Endodermal cell (in vitro differentiated cells): Measurements from ENCODE around the gene RELL1. TPM values are rescaled to one million over a fixed set of nuclear protein-coding genes. Genes with fewer than 3 reads are reported as not detected.

Experiments
- DNase-seq: peaks from one replicate; pipeline ENCODE4 v3.0.0-alpha.2; 2017
- H3K27ac ChIP-seq: 2 replicates; pipeline ENCODE4 v1.5.1; 2013; ENCODE audit warnings: mild to moderate bottlenecking, low read depth, low read length, moderate library complexity
- H3K27me3 ChIP-seq: 2 replicates; pipeline ENCODE4 v1.6.1; 2013; ENCODE audit warnings: mild to moderate bottlenecking, low read length, moderate library complexity; ENCODE audit not compliant: insufficient read depth, control insufficient read depth, poor library complexity, severe bottlenecking
- H3K36me3 ChIP-seq: 2 replicates; pipeline ENCODE4 v1.7.0; 2013; ENCODE audit warnings: mild to moderate bottlenecking, low read length, moderate library complexity; ENCODE audit not compliant: control insufficient read depth, insufficient read depth
- H3K4me1 ChIP-seq: one replicate; pipeline ENCODE4 v1.7.0; 2013; ENCODE audit warnings: low read length; ENCODE audit not compliant: control insufficient read depth, insufficient read depth
- H3K4me3 ChIP-seq: 2 replicates; pipeline ENCODE4 v1.5.1; 2013; ENCODE audit warnings: mild to moderate bottlenecking, low read length, moderate library complexity
- H3K9ac ChIP-seq: 2 replicates; pipeline ENCODE4 v1.6.1; 2013; ENCODE audit warnings: mild to moderate bottlenecking, low read length, moderate library complexity; ENCODE audit not compliant: poor library complexity, severe bottlenecking; ENCODE audit errors: extremely low read depth
- H3K9me3 ChIP-seq: 2 replicates; pipeline ENCODE4 v1.6.1; 2013; ENCODE audit warnings: mild to moderate bottlenecking, low read length, moderate library complexity; ENCODE audit not compliant: control insufficient read depth
- H3K27ac Mint-ChIP-seq: 2 replicates; pipeline ENCODE4 v1.8.0; 2020; ENCODE audit warnings: mixed read lengths
- H3K27me3 Mint-ChIP-seq: 2 replicates; pipeline ENCODE4 v1.8.0; 2021; ENCODE audit warnings: mild to moderate bottlenecking, mixed read lengths; ENCODE audit not compliant: insufficient read depth
- H3K36me3 Mint-ChIP-seq: 2 replicates; pipeline ENCODE4 v1.8.0; 2020; ENCODE audit warnings: low read depth, mixed read lengths
- H3K4me1 Mint-ChIP-seq: 2 replicates; pipeline ENCODE4 v1.8.0; 2020; ENCODE audit warnings: mixed read lengths
- H3K4me3 Mint-ChIP-seq: 2 replicates; pipeline ENCODE4 v1.8.0; 2020; ENCODE audit warnings: mild to moderate bottlenecking, moderate library complexity, mixed read lengths
- H3K9me3 Mint-ChIP-seq: 2 replicates; pipeline ENCODE4 v1.8.0; 2020; ENCODE audit warnings: mild to moderate bottlenecking, mixed read lengths
- WGBS, 2 experiments: methylation state at CpG; one replicate each; pipeline versions ENCODE4 v1.1.5 to v1.1.7; 2013; ENCODE audit warnings: missing lambda C conversion rate in 2 of 2, mixed read lengths in 1 of 2; ENCODE audit not compliant: insufficient coverage in 1 of 2, insufficient read length in 1 of 2; 5-methylcytosine and 5-hydroxymethylcytosine counted together
- total RNA-seq, 2 donors: library from RNA; stranded (reverse); fragmentation: NEBNext Ultra II Directional in 1 of 2; extraction: Animal tissue kit (Norgen Biotek cat#: 25700) in 1 of 2; gene quantifications; 2 replicates in 1 of 2; 3 replicates in 1 of 2; pipeline ENCODE4 v1.2.1, GENCODE V29; 2021
- TF ChIP-seq, protein P1 (sequence below): fragments of 200-600 bp; sonication (generic); conservative IDR thresholded peaks from 2 replicates; pipeline ENCODE4 v1.5.0; 2021; ENCODE audit warnings: antibody characterized with exemption, mild to moderate bottlenecking

RELL1 gene
- total RNA-seq, 2 donors from 2014 or later: 12.1 to 12.3 TPM

- H3K27ac ChIP-seq: no peak overlapping the region
- Mint-ChIP-seq H3K9me3 (peaks cover 15% of the 10 kb centered on the region), H3K27me3 (peaks cover 2% of the 10 kb centered on the region)
Observed at GRCh38 chr4:37651781-37652377, 34.3 kb downstream of the RELL1 start.

DNA sequence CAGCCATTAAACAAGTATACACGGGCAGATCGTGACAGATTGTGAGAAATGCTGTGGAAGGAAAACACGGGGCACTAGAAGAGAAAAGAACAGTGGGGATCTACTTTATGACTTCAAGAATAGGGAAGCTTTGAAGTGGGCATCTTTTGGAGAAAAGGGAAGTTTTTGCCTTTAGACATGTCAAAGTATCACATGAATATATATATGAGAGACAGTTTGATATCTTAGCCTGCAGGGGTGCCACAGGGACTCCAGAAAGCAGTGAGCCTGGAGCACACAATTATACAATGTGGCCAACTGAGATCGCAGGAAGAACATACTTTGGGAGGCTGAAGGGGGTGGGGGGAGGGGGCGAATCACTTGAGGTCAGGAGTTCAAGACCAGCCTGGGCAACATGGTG is 35.7 kb downstream of the RELL1 start:
- Mint-ChIP-seq H3K9me3 (peaks cover 3% of the 10 kb centered on the region), H3K27ac (no peak overlapping the region), H3K4me3 (no peak overlapping the region)

More at GRCh38 chr4:37651781-37652377, 34.3 kb downstream of the RELL1 start:
- H3K4me1 ChIP-seq: peaks cover 7% of the 10 kb centered on the region
- Mint-ChIP-seq H3K36me3 (peaks cover 10% of the 10 kb centered on the region), H3K4me3 (no peak overlapping the region), H3K4me1 (peaks cover 31% of the 10 kb centered on the region), H3K27ac (peak overlapping the region; percentile 33)
- H3K9ac ChIP-seq: no peak overlapping the region
- DNase-seq: no peak
- H3K9me3 ChIP-seq: peaks cover 19% of the 10 kb centered on the region
- H3K27me3 ChIP-seq: no peaks in the 10 kb centered on the region
- no peak overlapping the region for H3K4me3 ChIP-seq
- TF ChIP-seq, protein P1, sequence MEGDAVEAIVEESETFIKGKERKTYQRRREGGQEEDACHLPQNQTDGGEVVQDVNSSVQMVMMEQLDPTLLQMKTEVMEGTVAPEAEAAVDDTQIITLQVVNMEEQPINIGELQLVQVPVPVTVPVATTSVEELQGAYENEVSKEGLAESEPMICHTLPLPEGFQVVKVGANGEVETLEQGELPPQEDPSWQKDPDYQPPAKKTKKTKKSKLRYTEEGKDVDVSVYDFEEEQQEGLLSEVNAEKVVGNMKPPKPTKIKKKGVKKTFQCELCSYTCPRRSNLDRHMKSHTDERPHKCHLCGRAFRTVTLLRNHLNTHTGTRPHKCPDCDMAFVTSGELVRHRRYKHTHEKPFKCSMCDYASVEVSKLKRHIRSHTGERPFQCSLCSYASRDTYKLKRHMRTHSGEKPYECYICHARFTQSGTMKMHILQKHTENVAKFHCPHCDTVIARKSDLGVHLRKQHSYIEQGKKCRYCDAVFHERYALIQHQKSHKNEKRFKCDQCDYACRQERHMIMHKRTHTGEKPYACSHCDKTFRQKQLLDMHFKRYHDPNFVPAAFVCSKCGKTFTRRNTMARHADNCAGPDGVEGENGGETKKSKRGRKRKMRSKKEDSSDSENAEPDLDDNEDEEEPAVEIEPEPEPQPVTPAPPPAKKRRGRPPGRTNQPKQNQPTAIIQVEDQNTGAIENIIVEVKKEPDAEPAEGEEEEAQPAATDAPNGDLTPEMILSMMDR: no peak
- 92 to 100% methylated on average over 5 to 13 of the region's 13 CpGs for WGBS, 2 experiments
- H3K36me3 ChIP-seq: peaks cover 3% of the 10 kb centered on the region

GRCh38 chr4:37649268-37649667 is 36.9 kb downstream of the RELL1 start:
- no peaks in the 10 kb centered on the region for H3K9me3 Mint-ChIP-seq
- no peak overlapping the region for H3K4me3 Mint-ChIP-seq
- peaks cover 9% of the 10 kb centered on the region for H3K36me3 ChIP-seq
- no peak for DNase-seq
- H3K27ac ChIP-seq: peak overlapping the region; percentile 28
- H3K9me3 ChIP-seq: no peaks in the 10 kb centered on the region
- H3K4me3 ChIP-seq: no peak overlapping the region
- 91 to 94% methylated on average over 11 of the region's 11 CpGs for WGBS, 2 experiments
- H3K27me3 ChIP-seq: no peaks in the 10 kb centered on the region
- H3K4me1 ChIP-seq: peaks cover 12% of the 10 kb centered on the region
- H3K9ac ChIP-seq: no peak overlapping the region
- peaks cover 38% of the 10 kb centered on the region for H3K4me1 Mint-ChIP-seq
- peaks cover 15% of the 10 kb centered on the region for H3K36me3 Mint-ChIP-seq
- peaks cover 2% of the 10 kb centered on the region for H3K27me3 Mint-ChIP-seq
- no peak overlapping the region for H3K27ac Mint-ChIP-seq
- TF ChIP-seq, protein P1: no peak

More for the DNA sequence above, 35.7 kb downstream of the RELL1 start:
- Histone ChIP-seq H3K9me3 (peaks cover 5% of the 10 kb centered on the region), H3K4me1 (peaks cover 12% of the 10 kb centered on the region), H3K36me3 (peaks cover 7% of the 10 kb centered on the region), H3K27ac (no peak overlapping the region), H3K9ac (no peak overlapping the region), H3K4me3 (no peak overlapping the region), H3K27me3 (no peaks in the 10 kb centered on the region)
- Mint-ChIP-seq H3K36me3 (peaks cover 17% of the 10 kb centered on the region), H3K4me1 (peaks cover 38% of the 10 kb centered on the region), H3K27me3 (peaks cover 2% of the 10 kb centered on the region)
- TF ChIP-seq, protein P1: no peak
- WGBS, 2 experiments: 95 to 100% methylated on average over 3 to 5 of the region's 5 CpGs
- no peak for DNase-seq
